ENCODE measurements around the gene GRB10. TPM values are rescaled to one million over a fixed set of nuclear protein-coding genes. Genes with fewer than 3 reads are reported as not detected.

The GRB10 gene
- polyA plus RNA-seq, 2 of the 4 experiments (the other 2 are of a cell fraction): 23.2 to 37.0 TPM

- TF ChIP-seq HEYL (CRISPR knock-in tag; IDR thresholded peaks at IDR 0.05) (no peak), JUN (IDR thresholded peaks at IDR 0.05) (no peak)
- Histone ChIP-seq H3K9me3 (no peaks in the 10 kb centered on the region), H3K27ac (no peak overlapping the region), H3K4me2 (no peak overlapping the region), H3K4me1 (peaks cover 12% of the 10 kb centered on the region), H3K4me3 (no peak overlapping the region)
- ChIA-PET POLR2A (no interaction called here), CTCF (interaction anchor here (1.4 to 3.5 kb wide), 4 partner anchors 16 to 478 kb away, joined by 3 to 9 read pairs (median 4); no protein-coding TSS in a partner anchor)
- ATAC-seq (no peak), FAIRE-seq (no peak), DNase-seq (ENCODE audit: low read depth in 1 of 2, low spot score in 1 of 2) (no peak)
- 86% methylated on average over 7 of the region's 8 CpGs for WGBS (ENCODE audit: missing lambda C conversion rate)
Measured at GRCh38 chr7:50663396-50664102, 119.1 kb downstream of the GRB10 start.

GRCh38 chr7:50662996-50663395 is 119.7 kb downstream of the GRB10 start:
- WGBS (ENCODE audit: missing lambda C conversion rate): 98% methylated on average over 2 of the region's 2 CpGs
- no peak for FAIRE-seq
- Histone ChIP-seq H3K4me3 (no peak overlapping the region), H3K27ac (no peak overlapping the region), H3K9me3 (no peaks in the 10 kb centered on the region), H3K4me2 (no peak overlapping the region), H3K4me1 (peaks cover 12% of the 10 kb centered on the region)
- CTCF ChIA-PET: interaction anchor here (0.7 to 3.5 kb wide), 3 partner anchors 13 to 478 kb away, joined by 3 to 9 read pairs (median 3); no protein-coding TSS in a partner anchor
- DNase-seq (ENCODE audit: low read depth in 1 of 2, low spot score in 1 of 2): no peak
- ATAC-seq: no peak
- POLR2A ChIA-PET: no interaction called here
- TF ChIP-seq GATA3 (IDR thresholded peaks at IDR 0.05; ENCODE audit: borderline replicate concordance): no peak
- TF ChIP-seq NPAS2 (CRISPR knock-in tag; IDR thresholded peaks at IDR 0.05; ENCODE audit: borderline replicate concordance): no peak
- no peak for TF ChIP-seq HMGXB4 (CRISPR knock-in tag; IDR thresholded peaks at IDR 0.05; ENCODE audit: borderline replicate concordance)
- no peak for TF ChIP-seq FOSB (CRISPR knock-in tag; IDR thresholded peaks at IDR 0.05)
- no peak for TF ChIP-seq ATOH8 (CRISPR knock-in tag; IDR thresholded peaks at IDR 0.05; ENCODE audit: low read depth)

- H3K4me1 ChIP-seq: peaks cover 12% of the 10 kb centered on the region
- no peak overlapping the region for H3K27ac ChIP-seq
- DNase-seq (ENCODE audit: low read depth in 1 of 2, low spot score in 1 of 2) (no peak), FAIRE-seq (no peak), ATAC-seq (no peak)
- H3K9me3 ChIP-seq: no peaks in the 10 kb centered on the region
- TF ChIP-seq GATA3 (IDR thresholded peaks at IDR 0.05; ENCODE audit: borderline replicate concordance) (no peak), SREBF2 (IDR thresholded peaks at IDR 0.05) (no peak)
- ChIA-PET POLR2A (no interaction called here), CTCF (interaction anchor here (0.7 to 3.5 kb wide), 3 partner anchors 14 to 29 kb away, joined by 3 to 9 read pairs (median 3); no protein-coding TSS in a partner anchor)
- no peak overlapping the region for H3K4me3 ChIP-seq
- H3K4me2 ChIP-seq: no peak overlapping the region
- WGBS (ENCODE audit: missing lambda C conversion rate): 69% methylated on average over 4 of the region's 4 CpGs
Measured at GRCh38 chr7:50662041-50662694, 120.5 kb downstream of the GRB10 start.

- Histone ChIP-seq H3K4me2 (no peak overlapping the region), H3K4me3 (no peak overlapping the region), H3K27ac (no peak overlapping the region), H3K4me1 (peaks cover 12% of the 10 kb centered on the region), H3K9me3 (no peaks in the 10 kb centered on the region)
- WGBS (ENCODE audit: missing lambda C conversion rate): 92% methylated on average over 9 of the region's 9 CpGs
- no peak for DNase-seq (ENCODE audit: low read depth in 1 of 2, low spot score in 1 of 2)
- ChIA-PET CTCF (interaction anchor here (1.0 to 3.5 kb wide), 2 partner anchors 18 to 29 kb away, joined by 3 to 9 read pairs; no protein-coding TSS in a partner anchor), POLR2A (no interaction called here)
- no peak for FAIRE-seq
- ATAC-seq: no peak
- TF ChIP-seq ATOH8 (CRISPR knock-in tag; IDR thresholded peaks at IDR 0.05; ENCODE audit: low read depth) (no peak), NR3C1 (IDR thresholded peaks at IDR 0.05) (no peak), HES2 (IDR thresholded peaks at IDR 0.05) (no peak), E2F6 (IDR thresholded peaks at IDR 0.05; ENCODE audit: borderline replicate concordance, low read depth) (no peak), HOXA7 (CRISPR knock-in tag; IDR thresholded peaks at IDR 0.05) (no peak), POLR2AphosphoS2 (conservative IDR thresholded peaks at IDR 0.05; ENCODE audit: low read length) (no peak), RNF2 (IDR thresholded peaks at IDR 0.05; ENCODE audit: borderline replicate concordance, low read depth) (no peak), CTCF (IDR thresholded peaks at IDR 0.05) (no peak), MAFK (IDR thresholded peaks at IDR 0.05; ENCODE audit: partially characterized antibody) (no peak), POLR2A (IDR thresholded peaks at IDR 0.05; ENCODE audit: low read length) (no peak), HMGXB4 (CRISPR knock-in tag; IDR thresholded peaks at IDR 0.05; ENCODE audit: borderline replicate concordance) (no peak)
Measured at GRCh38 chr7:50661345-50662040, 121.2 kb downstream of the GRB10 start.

Measured in A549 (cell line).